ENCODE data around the gene EXOSC10.
"Not testable (repeated sequence)": the region's sequence is repeated elsewhere in the genome, so short reads cannot be mapped to it uniquely, and the experiment has no call there.

Gene EXOSC10

GRCh38 chr1:11100806-11101205 lies 1.1 kb upstream of the EXOSC10 start:
- H2BK120ac ChIP-seq (ENCODE audit: low read depth, low read length); H3K14ac ChIP-seq (ENCODE audit: low read length); H3K4ac ChIP-seq (ENCODE audit: low read length); H4K91ac ChIP-seq (ENCODE audit: low read depth, low read length, poor library complexity); H3K23ac ChIP-seq (ENCODE audit: low read depth, low read length, poor library complexity); H2AFZ ChIP-seq (ENCODE audit: low read length); H2AK5ac ChIP-seq (ENCODE audit: low read depth, low read length); H2BK12ac ChIP-seq (ENCODE audit: low read length); H2BK15ac ChIP-seq (ENCODE audit: low read length); H3K27me3 ChIP-seq (ENCODE audit: control insufficient read depth in 3 of 3, insufficient read depth in 3 of 3, low read depth in 1 of 3, low read length in 3 of 3); H3K4me1 ChIP-seq (ENCODE audit: control insufficient read depth in 2 of 2, insufficient read depth in 1 of 2, low read depth in 1 of 2, low read length in 2 of 2); H3K4me2 ChIP-seq (ENCODE audit: insufficient read depth, low read length, poor library complexity, severe bottlenecking); H3K18ac ChIP-seq (ENCODE audit: low read length); H3K4me3 ChIP-seq (ENCODE audit: low read length in 2 of 2); H3K9me3 ChIP-seq (replicated peaks in 1 of 2; ENCODE audit: control insufficient read depth in 2 of 2, insufficient read depth in 1 of 2, low read depth in 1 of 2, low read length in 2 of 2); H3K27ac ChIP-seq (replicated peaks; ENCODE audit: low read length); H3K79me1 ChIP-seq (ENCODE audit: low read depth, low read length); DNase-seq (ENCODE audit: low spot score); H2BK5ac ChIP-seq (ENCODE audit: low read length); H4K8ac ChIP-seq (ENCODE audit: low read depth, low read length); H3K9ac ChIP-seq (ENCODE audit: low read depth, low read length, poor library complexity): not testable (repeated sequence)
- no CpG with 5 or more reads among the region's 17 CpGs for WGBS, 2 donors (ENCODE audit: extremely low coverage in 2 of 2, insufficient read length in 2 of 2, insufficient replicate concordance in 1 of 2)
- peaks cover 7 to 32% of the 10 kb centered on the region in 2 donors for H3K36me3 ChIP-seq (replicated peaks in 1 of 2; ENCODE audit: control insufficient read depth in 2 of 2, insufficient read depth in 2 of 2, low read length in 2 of 2)

DNA sequence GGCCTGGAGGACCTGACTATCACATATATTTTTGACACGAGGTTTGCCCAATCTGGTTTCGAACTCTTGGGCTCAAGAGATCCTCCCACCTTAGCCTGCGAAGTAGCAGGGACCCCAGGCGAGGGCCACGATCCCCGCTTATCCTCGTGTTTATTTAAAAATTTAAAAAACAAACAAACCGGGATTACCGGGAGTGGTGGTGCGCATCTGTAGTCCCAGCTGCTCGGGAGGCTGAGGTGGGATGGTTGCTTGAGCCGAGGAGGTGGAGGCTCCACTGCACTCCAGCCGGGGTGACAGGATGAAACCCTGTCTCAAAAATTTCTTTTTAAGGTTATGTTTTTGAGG lies 452 bp upstream of the EXOSC10 start:
- H4K8ac ChIP-seq (ENCODE audit: low read depth, low read length) = no peak overlapping the region
- peak overlapping the region; percentile 42 for H3K4me2 ChIP-seq (ENCODE audit: insufficient read depth, low read length, poor library complexity, severe bottlenecking)
- DNase-seq (ENCODE audit: low spot score) = no peak
- no peak overlapping the region for H3K27ac ChIP-seq (replicated peaks; ENCODE audit: low read length)
- H3K18ac ChIP-seq (ENCODE audit: low read length) = peak overlapping the region; percentile 2
- no peak overlapping the region for H2BK120ac ChIP-seq (ENCODE audit: low read depth, low read length)
- H3K23ac ChIP-seq (ENCODE audit: low read depth, low read length, poor library complexity) = no peak overlapping the region
- H3K4me1 ChIP-seq (ENCODE audit: control insufficient read depth in 2 of 2, insufficient read depth in 1 of 2, low read depth in 1 of 2, low read length in 2 of 2) = peaks cover 3 to 4% of the 10 kb centered on the region in 2 donors
- H2BK12ac ChIP-seq (ENCODE audit: low read length) = no peak overlapping the region
- H3K27me3 ChIP-seq (ENCODE audit: control insufficient read depth in 3 of 3, insufficient read depth in 3 of 3, low read depth in 1 of 3, low read length in 3 of 3) = no peaks in the 10 kb centered on the region
- peak overlapping the region; percentile 68 for H2AK5ac ChIP-seq (ENCODE audit: low read depth, low read length)
- peak overlapping the region; percentile 7 for H3K9ac ChIP-seq (ENCODE audit: low read depth, low read length, poor library complexity)
- peak overlapping the region; percentile 95 for H2AFZ ChIP-seq (ENCODE audit: low read length)
- no peak overlapping the region for H3K4ac ChIP-seq (ENCODE audit: low read length)
- H3K36me3 ChIP-seq (replicated peaks in 1 of 2; ENCODE audit: control insufficient read depth in 2 of 2, insufficient read depth in 2 of 2, low read length in 2 of 2) = peaks cover 10 to 31% of the 10 kb centered on the region in 2 donors
- no peak overlapping the region for H3K14ac ChIP-seq (ENCODE audit: low read length)
- peaks cover 5% of the 10 kb centered on the region for H3K79me1 ChIP-seq (ENCODE audit: low read depth, low read length)
- H3K4me3 ChIP-seq (ENCODE audit: low read length in 2 of 2) = peak overlapping the region; percentile 75 to 90
- H3K9me3 ChIP-seq (replicated peaks in 1 of 2; ENCODE audit: control insufficient read depth in 2 of 2, insufficient read depth in 1 of 2, low read depth in 1 of 2, low read length in 2 of 2) = no peaks in the 10 kb centered on the region
- WGBS, 2 donors (ENCODE audit: extremely low coverage in 2 of 2, insufficient read length in 2 of 2, insufficient replicate concordance in 1 of 2) = no CpG with 5 or more reads among the region's 13 CpGs
- H4K91ac ChIP-seq (ENCODE audit: low read depth, low read length, poor library complexity) = no peak overlapping the region
- H2BK15ac ChIP-seq (ENCODE audit: low read length) = no peak overlapping the region
- no peak overlapping the region for H2BK5ac ChIP-seq (ENCODE audit: low read length)

- H3K23ac ChIP-seq (ENCODE audit: low read depth, low read length, poor library complexity) = peak overlapping the region; percentile 93
- no CpG with 5 or more reads among the region's 5 CpGs for WGBS, 2 donors (ENCODE audit: extremely low coverage in 2 of 2, insufficient read length in 2 of 2, insufficient replicate concordance in 1 of 2)
- peaks cover 5% of the 10 kb centered on the region for H3K79me1 ChIP-seq (ENCODE audit: low read depth, low read length)
- H4K8ac ChIP-seq (ENCODE audit: low read depth, low read length) = no peak overlapping the region
- H2AK5ac ChIP-seq (ENCODE audit: low read depth, low read length) = peak overlapping the region; percentile 75
- no peak overlapping the region for H2BK120ac ChIP-seq (ENCODE audit: low read depth, low read length)
- H3K4me3 ChIP-seq (ENCODE audit: low read length in 2 of 2) = peak overlapping the region; percentile 90 to 95
- H3K9me3 ChIP-seq (replicated peaks in 1 of 2; ENCODE audit: control insufficient read depth in 2 of 2, insufficient read depth in 1 of 2, low read depth in 1 of 2, low read length in 2 of 2) = no peaks in the 10 kb centered on the region
- H3K36me3 ChIP-seq (replicated peaks in 1 of 2; ENCODE audit: control insufficient read depth in 2 of 2, insufficient read depth in 2 of 2, low read length in 2 of 2) = peaks cover 15 to 43% of the 10 kb centered on the region in 2 donors
- no peak overlapping the region for H2BK15ac ChIP-seq (ENCODE audit: low read length)
- no peak overlapping the region for H3K18ac ChIP-seq (ENCODE audit: low read length)
- H3K9ac ChIP-seq (ENCODE audit: low read depth, low read length, poor library complexity) = peak overlapping the region; percentile 98
- H2BK5ac ChIP-seq (ENCODE audit: low read length) = no peak overlapping the region
- no peak overlapping the region for H2BK12ac ChIP-seq (ENCODE audit: low read length)
- peak overlapping the region; percentile 98 for H3K4me2 ChIP-seq (ENCODE audit: insufficient read depth, low read length, poor library complexity, severe bottlenecking)
- DNase-seq (ENCODE audit: low spot score) = no peak
- H3K4ac ChIP-seq (ENCODE audit: low read length) = no peak overlapping the region
- peaks cover 3 to 4% of the 10 kb centered on the region in 2 donors for H3K4me1 ChIP-seq (ENCODE audit: control insufficient read depth in 2 of 2, insufficient read depth in 1 of 2, low read depth in 1 of 2, low read length in 2 of 2)
- no peak overlapping the region for H3K14ac ChIP-seq (ENCODE audit: low read length)
- no peaks in the 10 kb centered on the region for H3K27me3 ChIP-seq (ENCODE audit: control insufficient read depth in 3 of 3, insufficient read depth in 3 of 3, low read depth in 1 of 3, low read length in 3 of 3)
- H4K91ac ChIP-seq (ENCODE audit: low read depth, low read length, poor library complexity) = no peak overlapping the region
- peak overlapping the region; percentile 95 for H2AFZ ChIP-seq (ENCODE audit: low read length)
- H3K27ac ChIP-seq (replicated peaks; ENCODE audit: low read length) = no peak overlapping the region
Observed at GRCh38 chr1:11098931-11099309, 749 bp downstream of the EXOSC10 start.

GRCh38 chr1:11083784-11084183 lies 15.9 kb downstream of the EXOSC10 start:
- H2BK12ac ChIP-seq (ENCODE audit: low read length); H4K91ac ChIP-seq (ENCODE audit: low read depth, low read length, poor library complexity); H3K4me2 ChIP-seq (ENCODE audit: insufficient read depth, low read length, poor library complexity, severe bottlenecking); H2BK15ac ChIP-seq (ENCODE audit: low read length); H3K4me3 ChIP-seq (ENCODE audit: low read length in 2 of 2); H3K4ac ChIP-seq (ENCODE audit: low read length); H3K23ac ChIP-seq (ENCODE audit: low read depth, low read length, poor library complexity); H2AFZ ChIP-seq (ENCODE audit: low read length); H2BK5ac ChIP-seq (ENCODE audit: low read length); H3K14ac ChIP-seq (ENCODE audit: low read length); H3K27ac ChIP-seq (replicated peaks; ENCODE audit: low read length); H3K9me3 ChIP-seq (replicated peaks in 1 of 2; ENCODE audit: control insufficient read depth in 2 of 2, insufficient read depth in 1 of 2, low read depth in 1 of 2, low read length in 2 of 2); H3K18ac ChIP-seq (ENCODE audit: low read length); H2BK120ac ChIP-seq (ENCODE audit: low read depth, low read length); H2AK5ac ChIP-seq (ENCODE audit: low read depth, low read length); H3K9ac ChIP-seq (ENCODE audit: low read depth, low read length, poor library complexity); H3K4me1 ChIP-seq (ENCODE audit: control insufficient read depth in 2 of 2, insufficient read depth in 1 of 2, low read depth in 1 of 2, low read length in 2 of 2); DNase-seq (ENCODE audit: low spot score); H3K27me3 ChIP-seq (ENCODE audit: control insufficient read depth in 3 of 3, insufficient read depth in 3 of 3, low read depth in 1 of 3, low read length in 3 of 3); H4K8ac ChIP-seq (ENCODE audit: low read depth, low read length); H3K79me1 ChIP-seq (ENCODE audit: low read depth, low read length): not testable (repeated sequence)
- WGBS, 2 donors (ENCODE audit: extremely low coverage in 2 of 2, insufficient read length in 2 of 2, insufficient replicate concordance in 1 of 2) = no CpG with 5 or more reads among the region's 3 CpGs
- peaks cover 33 to 69% of the 10 kb centered on the region in 2 donors for H3K36me3 ChIP-seq (replicated peaks in 1 of 2; ENCODE audit: control insufficient read depth in 2 of 2, insufficient read depth in 2 of 2, low read length in 2 of 2)
